AG09319 (cell line): ENCODE measurements around the gene IFT172.
A peak's percentile ranks its signal among the peaks of the same experiment; 100 is the strongest.

ENCODE experiments used
- DNase-seq: peaks from one replicate; pipeline ENCODE4 v3.0.0-alpha.2; 2010; ENCODE audit warnings: low read depth; ENCODE audit errors: extremely low read depth
- CTCF ChIP-seq: IDR thresholded peaks from 2 replicates; pipeline ENCODE4 v1.5.1; 2011; ENCODE audit warnings: low read depth, mild to moderate bottlenecking, inconsistent platforms, low read length, moderate library complexity

IFT172 gene

GRCh38 chr2:27420996-27421395, 68.5 kb downstream of the IFT172 start:
- TF ChIP-seq CTCF = no peak
- no peak for DNase-seq

GRCh38 chr2:27416151-27416550, 73.4 kb downstream of the IFT172 start:
- no peak for DNase-seq
- TF ChIP-seq CTCF = no peak

- TF ChIP-seq CTCF = no peak
- DNase-seq = no peak
These were observed 77.0 kb downstream of the IFT172 start for GRCh38 chr2:27412419-27413152.

- TF ChIP-seq CTCF = no peak
- DNase-seq = peak; percentile 72
These were observed 80.0 kb downstream of the IFT172 start, which contains the start of gene PPM1G for GRCh38 chr2:27409321-27410073. Gene PPM1G (minus strand): TSS chr2:27409591. CDS start chr2:27409422, 169 bp downstream.

GRCh38 chr2:27408601-27409320, 80.8 kb downstream of the IFT172 start:
- DNase-seq = no peak
- TF ChIP-seq CTCF = no peak

GRCh38 chr2:27407798-27408491, 81.6 kb downstream of the IFT172 start:
- no peak for DNase-seq
- TF ChIP-seq CTCF = peak; percentile 49
